Retinal pigment epithelial cell (primary cell): ENCODE measurements around the gene SLC38A5.
A peak's percentile ranks its signal among the peaks of the same experiment; 100 is the strongest.

Experiments
- DNase-seq: peaks from one replicate; pipeline ENCODE4 v3.0.0-alpha.2; 2010; ENCODE audit warnings: low read depth
- H3K4me3 ChIP-seq: 2 replicates; pipeline ENCODE4 v1.5.1; 2011; ENCODE audit warnings: mild to moderate bottlenecking, low read length, control low read depth, moderate library complexity
- TF ChIP-seq, protein P1 (sequence below): conservative IDR thresholded peaks from 2 replicates; pipeline ENCODE4 v1.5.1; 2011; ENCODE audit warnings: low read depth, low read length, control low read depth, inconsistent platforms

Gene SLC38A5

DNA sequence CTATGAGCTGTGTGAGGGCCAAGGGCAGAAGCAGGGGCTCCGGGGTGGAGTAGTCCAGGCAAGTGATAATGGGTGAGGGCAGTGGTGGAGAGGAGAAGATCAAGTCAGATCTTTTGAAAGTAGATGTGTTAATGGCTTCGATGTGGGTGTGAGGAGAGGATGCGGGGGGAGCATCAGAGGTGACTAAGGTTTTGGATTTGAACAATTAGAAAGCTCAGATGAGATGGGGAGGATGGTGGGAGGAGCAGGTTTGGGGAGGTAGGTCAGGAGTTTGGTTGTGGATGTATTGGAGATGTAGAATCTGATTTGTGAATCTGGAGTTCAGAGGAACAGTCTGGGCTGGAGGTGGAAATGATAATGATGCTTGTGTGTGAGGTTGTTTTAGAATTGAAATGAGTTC lies 10.5 kb upstream of the SLC38A5 start:
- DNase-seq, result no peak
- TF ChIP-seq, protein P1, sequence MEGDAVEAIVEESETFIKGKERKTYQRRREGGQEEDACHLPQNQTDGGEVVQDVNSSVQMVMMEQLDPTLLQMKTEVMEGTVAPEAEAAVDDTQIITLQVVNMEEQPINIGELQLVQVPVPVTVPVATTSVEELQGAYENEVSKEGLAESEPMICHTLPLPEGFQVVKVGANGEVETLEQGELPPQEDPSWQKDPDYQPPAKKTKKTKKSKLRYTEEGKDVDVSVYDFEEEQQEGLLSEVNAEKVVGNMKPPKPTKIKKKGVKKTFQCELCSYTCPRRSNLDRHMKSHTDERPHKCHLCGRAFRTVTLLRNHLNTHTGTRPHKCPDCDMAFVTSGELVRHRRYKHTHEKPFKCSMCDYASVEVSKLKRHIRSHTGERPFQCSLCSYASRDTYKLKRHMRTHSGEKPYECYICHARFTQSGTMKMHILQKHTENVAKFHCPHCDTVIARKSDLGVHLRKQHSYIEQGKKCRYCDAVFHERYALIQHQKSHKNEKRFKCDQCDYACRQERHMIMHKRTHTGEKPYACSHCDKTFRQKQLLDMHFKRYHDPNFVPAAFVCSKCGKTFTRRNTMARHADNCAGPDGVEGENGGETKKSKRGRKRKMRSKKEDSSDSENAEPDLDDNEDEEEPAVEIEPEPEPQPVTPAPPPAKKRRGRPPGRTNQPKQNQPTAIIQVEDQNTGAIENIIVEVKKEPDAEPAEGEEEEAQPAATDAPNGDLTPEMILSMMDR, result no peak

DNA sequence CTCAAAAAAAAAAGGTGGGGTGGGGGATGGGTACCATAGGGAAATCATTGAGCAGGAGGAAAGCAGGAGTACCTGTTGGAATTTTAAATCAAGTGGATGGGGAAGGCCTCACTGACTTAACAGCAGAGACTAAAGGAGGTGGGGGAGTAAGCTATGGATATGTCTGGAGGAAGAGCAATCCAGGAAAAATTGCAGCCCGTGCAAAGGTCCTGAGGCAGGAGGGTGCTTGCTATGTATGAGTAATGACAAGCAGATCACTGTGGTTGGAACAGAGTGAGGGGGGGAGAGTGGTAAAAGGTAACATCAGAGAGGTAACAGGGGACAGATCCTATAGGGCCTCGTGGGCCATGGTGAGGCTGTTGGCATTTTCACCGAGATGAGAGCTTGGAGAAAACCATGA lies 10.1 kb upstream of the SLC38A5 start:
- no peak for DNase-seq
- TF ChIP-seq, protein P1, result no peak
- no peak overlapping the region for H3K4me3 ChIP-seq

More for the DNA sequence above, 10.5 kb upstream of the SLC38A5 start:
- no peak overlapping the region for H3K4me3 ChIP-seq

DNA sequence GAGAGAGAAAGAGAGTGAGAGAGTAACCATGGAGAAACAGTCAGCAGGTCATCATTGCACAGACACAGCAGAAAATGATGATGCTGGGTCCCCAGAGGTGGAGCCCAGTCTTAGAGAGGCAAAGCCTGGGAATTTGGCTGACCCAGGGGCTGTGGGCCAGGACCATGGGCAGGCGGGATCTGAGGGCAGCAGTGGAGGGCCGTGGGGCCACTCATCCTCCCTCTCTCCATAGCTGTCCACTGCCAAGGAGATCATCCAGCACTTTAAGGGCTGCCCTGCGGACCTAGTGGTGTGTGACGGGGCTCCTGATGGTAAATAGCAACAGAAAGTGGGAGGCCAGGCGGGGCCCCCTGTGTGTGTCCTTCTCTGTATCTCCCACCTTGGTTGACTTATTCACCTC lies 8.7 kb upstream of the SLC38A5 start:
- TF ChIP-seq, protein P1, result no peak
- no peak for DNase-seq
- no peak overlapping the region for H3K4me3 ChIP-seq

DNA sequence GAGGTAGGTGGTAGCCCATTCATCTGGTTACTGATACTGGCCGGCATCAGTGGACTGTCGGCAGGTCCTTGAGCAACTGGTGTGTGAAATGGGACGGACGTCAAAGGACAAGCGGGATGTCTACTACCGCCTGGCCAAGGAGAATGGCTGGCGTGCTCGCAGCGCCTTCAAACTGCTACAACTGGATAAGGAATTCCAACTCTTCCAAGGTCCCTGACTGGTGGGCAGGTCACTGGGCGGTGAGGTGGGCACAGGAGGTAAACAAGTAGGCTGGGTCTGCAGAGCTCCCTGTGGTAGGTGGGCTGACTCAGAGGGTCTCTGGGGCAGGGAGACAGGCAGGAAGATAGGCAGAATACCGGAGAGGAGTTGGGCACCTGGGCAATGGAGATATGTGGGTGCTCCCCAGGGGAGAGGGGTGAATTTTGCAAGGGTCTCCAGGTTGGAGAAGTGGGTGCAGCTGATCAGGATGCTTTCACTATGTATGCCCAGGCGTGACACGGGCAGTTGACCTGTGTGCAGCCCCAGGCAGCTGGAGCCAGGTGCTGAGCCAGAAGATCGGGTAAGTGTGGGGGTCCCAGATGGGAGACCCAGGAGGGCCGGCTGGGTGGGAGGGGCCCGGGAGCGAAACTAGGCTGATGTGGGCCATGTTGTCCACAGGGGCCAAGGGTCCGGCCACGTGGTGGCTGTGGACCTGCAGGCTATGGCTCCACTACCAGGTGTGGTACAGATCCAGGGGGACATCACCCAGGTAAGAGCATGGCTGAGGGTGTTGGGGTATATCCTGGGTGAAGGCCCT lies 8.1 kb upstream of the SLC38A5 start:
- DNase-seq, result no peak
- TF ChIP-seq, protein P1, result no peak
- no peak overlapping the region for H3K4me3 ChIP-seq

DNA sequence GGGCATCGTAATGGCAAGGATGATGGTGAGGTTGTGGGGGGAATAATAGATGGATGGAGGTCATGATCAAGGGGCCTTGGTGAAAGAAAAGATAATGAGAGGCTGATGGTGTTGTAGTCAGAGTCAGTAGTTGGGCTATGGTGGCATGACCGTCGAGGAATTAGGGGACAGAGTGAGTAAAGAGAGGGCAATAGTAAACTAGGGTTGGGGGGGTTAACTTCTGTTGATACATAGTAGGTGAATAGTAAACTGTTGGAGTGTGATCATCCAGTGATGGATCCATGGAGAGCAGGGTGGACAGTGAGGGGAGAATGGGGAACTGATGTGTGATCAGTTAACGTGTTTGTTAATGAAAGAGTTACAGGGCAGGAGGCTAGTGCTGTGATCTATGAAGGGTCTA lies 6.9 kb upstream of the SLC38A5 start:
- no peak for DNase-seq
- peak overlapping the region; percentile 86 for H3K4me3 ChIP-seq
- TF ChIP-seq, protein P1, result no peak

DNA sequence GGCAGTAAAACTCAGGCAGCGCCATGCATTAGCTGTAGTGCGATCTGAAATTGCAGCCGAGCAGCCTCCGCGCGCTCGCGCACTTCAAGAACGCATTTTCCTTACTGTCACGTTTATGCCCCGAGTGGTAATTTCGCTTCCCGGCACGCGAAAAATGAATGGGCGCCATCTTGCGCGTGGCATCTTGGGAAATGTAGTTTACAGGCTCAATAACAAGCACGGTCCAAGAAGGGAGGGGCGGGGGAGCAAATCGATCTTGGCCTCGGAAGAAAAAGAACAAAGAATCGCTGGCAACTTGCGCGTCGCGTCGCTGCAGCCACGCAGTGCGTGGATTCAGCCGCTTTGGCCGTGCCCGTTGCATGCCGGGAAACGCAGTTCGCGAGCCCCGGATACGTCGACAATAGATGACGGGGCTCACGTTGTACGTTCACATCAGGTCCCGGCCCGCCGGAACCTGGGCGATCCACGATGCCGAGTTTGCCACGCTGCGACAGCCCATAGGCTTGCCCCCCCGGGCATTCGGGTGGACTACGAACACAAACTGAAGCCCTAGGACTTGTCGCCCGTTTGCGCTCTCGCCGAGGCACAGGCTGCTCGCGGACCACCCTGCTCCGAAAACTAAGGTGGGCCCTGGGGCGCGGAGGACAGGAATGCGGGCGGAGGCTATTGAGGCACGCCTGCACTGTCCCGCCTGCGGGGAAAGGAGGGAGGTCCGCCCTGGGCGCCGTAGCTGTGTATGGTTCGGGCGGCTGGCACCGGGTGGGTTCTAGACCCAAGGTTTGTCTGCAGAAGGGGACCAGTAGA lies 5.9 kb upstream of the SLC38A5 start, which contains the start of gene FTSJ1:
FTSJ1 (plus strand) TSS at position 426 of the 804 bp plus-strand sequence. CDS start 1,849 bp downstream, outside the sequence.
- H3K4me3 ChIP-seq, result peak within 1 kb of the TSS; percentile 86
- peak; percentile 61 for DNase-seq
- TF ChIP-seq, protein P1, result no peak
